22Rv1 (cell line): Measurements from ENCODE around the gene IQCK.

ENCODE experiments used
- H3K27ac ChIP-seq: fragments of 450-650 bp; 2 replicates; pipeline ENCODE4 v1.5.1; 2017
- ZFX ChIP-seq: fragments of 450-650 bp; IDR thresholded peaks from 2 replicates; pipeline ENCODE4 v1.6.1; 2017; ENCODE audit warnings: antibody characterized with exemption, borderline replicate concordance
- TF ChIP-seq, protein P1 (sequence below): fragments of 450-650 bp; IDR thresholded peaks from 2 replicates; pipeline ENCODE4 v1.5.1; 2017; ENCODE audit warnings: mild to moderate bottlenecking

IQCK gene

DNA sequence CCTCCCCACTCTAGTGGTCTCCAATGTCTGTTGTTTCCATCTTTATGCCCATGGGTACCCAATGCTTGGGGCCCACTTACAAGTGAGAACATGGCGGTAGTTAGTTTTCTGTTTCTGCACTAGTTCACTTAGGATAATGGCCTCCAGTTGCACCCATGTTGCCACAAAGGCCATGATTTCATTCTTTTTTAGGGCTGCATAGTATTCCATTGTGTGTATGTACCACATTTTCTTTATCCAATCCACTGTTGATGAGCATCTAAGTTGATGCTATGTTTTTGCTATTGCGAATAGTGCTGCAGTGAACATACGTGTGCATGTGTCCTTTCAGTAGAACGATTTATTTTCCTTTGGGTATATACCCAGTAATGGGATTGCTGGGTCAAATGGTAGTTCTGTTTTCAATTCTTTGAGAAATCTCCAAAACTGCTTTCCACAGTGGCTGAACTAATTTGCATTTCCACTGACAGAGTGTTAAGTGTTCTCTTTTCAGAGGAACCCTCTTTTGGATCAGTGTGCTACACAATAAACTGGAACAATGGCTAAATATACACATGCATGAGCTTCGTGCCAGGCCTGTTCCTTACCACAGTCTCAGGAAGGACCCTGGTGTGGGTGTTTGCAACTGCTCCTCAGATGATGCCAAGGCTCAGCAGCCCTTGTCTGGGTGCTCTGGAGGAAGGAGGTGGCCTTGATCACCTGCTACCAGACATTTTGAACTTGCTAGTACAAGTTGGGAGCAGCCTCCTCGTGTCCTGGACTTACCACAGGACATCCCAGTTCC, 34.4 kb upstream of the IQCK start:
- no peak for TF ChIP-seq ZFX
- TF ChIP-seq, protein P1, sequence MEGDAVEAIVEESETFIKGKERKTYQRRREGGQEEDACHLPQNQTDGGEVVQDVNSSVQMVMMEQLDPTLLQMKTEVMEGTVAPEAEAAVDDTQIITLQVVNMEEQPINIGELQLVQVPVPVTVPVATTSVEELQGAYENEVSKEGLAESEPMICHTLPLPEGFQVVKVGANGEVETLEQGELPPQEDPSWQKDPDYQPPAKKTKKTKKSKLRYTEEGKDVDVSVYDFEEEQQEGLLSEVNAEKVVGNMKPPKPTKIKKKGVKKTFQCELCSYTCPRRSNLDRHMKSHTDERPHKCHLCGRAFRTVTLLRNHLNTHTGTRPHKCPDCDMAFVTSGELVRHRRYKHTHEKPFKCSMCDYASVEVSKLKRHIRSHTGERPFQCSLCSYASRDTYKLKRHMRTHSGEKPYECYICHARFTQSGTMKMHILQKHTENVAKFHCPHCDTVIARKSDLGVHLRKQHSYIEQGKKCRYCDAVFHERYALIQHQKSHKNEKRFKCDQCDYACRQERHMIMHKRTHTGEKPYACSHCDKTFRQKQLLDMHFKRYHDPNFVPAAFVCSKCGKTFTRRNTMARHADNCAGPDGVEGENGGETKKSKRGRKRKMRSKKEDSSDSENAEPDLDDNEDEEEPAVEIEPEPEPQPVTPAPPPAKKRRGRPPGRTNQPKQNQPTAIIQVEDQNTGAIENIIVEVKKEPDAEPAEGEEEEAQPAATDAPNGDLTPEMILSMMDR, result no peak
- no peak overlapping the region for H3K27ac ChIP-seq

DNA sequence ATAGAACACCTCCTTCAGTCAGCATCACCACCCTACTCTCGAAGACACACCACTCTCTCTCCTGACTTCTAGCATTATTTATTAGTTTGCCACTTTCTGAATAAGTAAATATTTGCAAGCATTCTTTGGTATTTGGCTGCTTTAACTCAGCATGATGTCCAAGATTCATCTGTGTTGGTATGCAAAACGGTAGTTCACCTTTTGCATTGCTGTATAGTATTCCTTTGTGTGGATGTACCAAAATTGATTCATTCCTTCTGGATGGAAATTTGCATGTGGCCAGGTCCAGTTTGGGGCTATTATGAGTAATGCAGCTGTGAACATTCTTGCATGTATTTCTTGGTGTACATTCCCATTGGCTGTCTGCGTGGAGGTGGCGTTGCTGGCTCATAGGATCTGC, 32.9 kb upstream of the IQCK start:
- TF ChIP-seq, protein P1, result no peak
- TF ChIP-seq ZFX, result no peak
- H3K27ac ChIP-seq, result no peak overlapping the region

DNA sequence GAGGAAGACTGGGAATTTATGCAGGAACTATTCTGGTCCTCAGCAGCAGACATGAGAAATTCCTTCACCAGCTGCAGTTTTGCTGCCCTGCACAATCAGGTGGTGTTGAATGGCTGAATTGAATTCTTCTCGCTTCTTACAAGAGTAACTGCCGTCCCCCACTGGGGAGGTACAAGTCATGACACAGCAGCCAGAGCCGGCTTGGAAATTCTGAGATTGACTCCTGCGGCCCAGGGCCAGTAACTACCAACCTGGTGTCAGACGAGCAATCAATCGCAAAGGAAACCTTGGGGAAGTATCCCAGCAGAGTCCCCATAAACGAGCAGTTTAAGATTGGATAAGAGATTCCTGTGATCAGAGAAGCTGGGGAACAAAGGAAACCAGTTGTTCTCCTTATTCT, 30.8 kb upstream of the IQCK start:
- TF ChIP-seq, protein P1, result no peak
- TF ChIP-seq ZFX, result no peak
- H3K27ac ChIP-seq, result no peak overlapping the region

DNA sequence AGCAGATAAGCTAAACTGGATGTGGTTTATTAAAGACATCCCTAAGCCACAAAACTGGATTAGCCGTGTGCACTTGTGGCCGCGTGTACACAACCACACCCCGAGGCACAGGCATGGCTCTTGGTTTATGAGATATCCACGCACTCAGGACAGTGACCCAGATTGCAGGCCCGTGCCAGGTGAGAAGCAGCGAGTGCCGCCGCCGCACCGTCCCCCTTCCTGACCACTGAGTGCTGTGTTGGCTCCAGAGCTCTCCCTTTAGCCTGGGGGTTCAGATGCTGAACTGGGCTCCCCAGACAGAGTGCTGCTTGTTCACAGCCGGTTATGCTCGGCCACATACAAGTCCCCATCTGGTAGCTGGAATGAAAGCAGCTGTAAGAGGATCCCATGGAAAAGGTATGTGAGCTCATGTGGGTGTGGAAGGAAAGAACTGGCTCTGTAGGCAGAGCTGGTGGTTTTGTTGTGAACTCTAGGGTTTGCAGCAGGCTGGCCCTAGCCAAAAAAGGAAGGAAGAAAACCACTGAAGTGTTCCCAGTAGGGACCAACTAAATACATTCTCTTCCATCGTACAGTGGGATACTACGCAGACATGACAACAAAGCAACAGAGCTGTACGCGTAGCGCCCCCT, 29.6 kb upstream of the IQCK start:
- H3K27ac ChIP-seq, result no peak overlapping the region
- no peak for TF ChIP-seq ZFX
- TF ChIP-seq, protein P1, result no peak

DNA sequence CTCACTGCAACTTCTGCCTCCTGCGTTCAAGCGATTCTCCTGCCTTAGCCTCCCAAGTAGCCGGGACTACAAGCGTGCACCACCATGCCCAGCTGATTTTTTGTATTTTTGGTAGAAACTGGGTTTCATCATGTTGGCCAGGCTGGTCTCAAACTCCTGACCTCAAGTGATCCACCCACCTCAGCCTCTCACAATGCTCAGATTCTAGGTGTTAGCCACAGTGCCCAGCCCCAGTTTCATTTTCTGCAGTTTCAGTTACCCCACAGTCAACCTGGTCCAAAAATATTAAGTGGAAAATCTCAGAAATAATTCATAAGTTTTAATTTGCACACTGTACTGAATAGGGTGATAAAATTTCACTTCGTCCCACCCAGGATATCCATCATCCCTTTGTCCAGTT, 28.7 kb upstream of the IQCK start:
- TF ChIP-seq, protein P1, result no peak
- no peak for TF ChIP-seq ZFX
- no peak overlapping the region for H3K27ac ChIP-seq

DNA sequence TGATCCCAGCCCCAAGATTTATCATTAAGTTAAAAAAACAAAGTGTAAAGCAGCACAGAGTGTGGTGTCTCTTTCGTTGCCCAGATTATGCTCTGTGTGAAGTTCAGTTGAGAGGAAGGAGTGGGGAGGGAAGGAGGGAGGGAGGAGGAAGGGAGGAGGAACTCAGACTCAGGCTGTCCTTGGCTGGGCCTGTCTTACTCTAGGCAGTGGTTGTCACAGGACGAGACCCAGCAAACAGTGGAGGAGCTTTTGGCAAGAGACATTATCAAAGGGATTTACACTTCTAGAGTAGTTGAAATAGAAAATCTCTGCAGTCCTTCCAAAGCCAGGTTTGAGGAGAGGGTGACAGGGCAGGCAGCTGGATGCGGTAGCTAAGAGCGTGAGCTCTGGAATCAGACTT, 27.9 kb upstream of the IQCK start:
- TF ChIP-seq, protein P1, result no peak
- no peak for TF ChIP-seq ZFX
- no peak overlapping the region for H3K27ac ChIP-seq

DNA sequence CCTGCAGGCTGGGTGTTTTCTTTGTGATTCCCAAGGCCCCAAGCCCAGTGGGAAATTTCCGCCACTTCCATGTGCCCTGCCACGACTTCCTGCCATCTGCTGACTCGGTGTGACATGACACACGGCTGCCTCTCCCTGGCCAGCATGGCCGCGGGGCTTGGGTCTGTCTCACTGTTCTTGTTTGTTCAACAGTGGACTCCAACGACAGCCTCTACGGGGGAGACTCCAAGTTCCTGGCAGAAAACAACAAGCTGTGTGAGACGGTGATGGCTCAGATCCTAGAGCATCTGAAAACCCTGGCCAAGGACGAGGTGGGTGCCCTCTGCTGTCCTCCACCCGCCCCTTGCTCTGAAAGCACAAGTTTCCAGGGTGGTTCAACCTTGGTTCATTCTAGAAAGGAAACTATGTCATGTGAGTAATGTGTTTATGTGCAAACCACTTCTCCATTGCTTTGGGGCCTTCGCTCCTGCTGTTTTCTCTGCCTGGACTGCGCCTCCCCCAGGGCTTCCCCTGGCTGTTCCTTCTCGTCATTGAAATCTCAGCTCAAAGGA, 26.8 kb upstream of the IQCK start:
- TF ChIP-seq ZFX, result no peak
- TF ChIP-seq, protein P1, result no peak

More for the DNA sequence above, 26.8 kb upstream of the IQCK start:
- H3K27ac ChIP-seq, result no peak overlapping the region
